Endothelial cell of umbilical vein (primary cell): ENCODE results near the gene RPL23. TPM values are rescaled to one million over a fixed set of nuclear protein-coding genes. Genes with fewer than 3 reads are reported as not detected.

ENCODE experiments used
- BruUV-seq: library from RNA; stranded (reverse); fragments of 400-500 nt; replicated peaks from 2 replicates; lab custom pipeline; 2021; lab: Mats Ljungman, UMichigan
- CTCF ChIA-PET: fragments of 300-600, 350-600 bp; sonication (Branson Sonifier 250); formaldehyde crosslinking; loops from one replicate; lab custom pipeline; 2021; ENCODE audit warnings: antibody characterized with exemption, inconsistent platforms; lab: Charles Lee
- POLR2A ChIA-PET: fragments of 300-600, 350-600 bp; sonication (Branson Sonifier 250); formaldehyde crosslinking; loops from one replicate; lab custom pipeline; 2021; ENCODE audit warnings: antibody characterized with exemption, inconsistent platforms; lab: Charles Lee
- DNase-seq: peaks from one replicate; pipeline ENCODE4 v3.0.0-alpha.2; 2011; ENCODE audit warnings: low read depth, low spot score
- FAIRE-seq: peaks from 2 replicates; lab custom pipeline; 2011; peaks lifted over from hg19 to GRCh38; lab: Jason Lieb, UNC
- H2AFZ ChIP-seq: 2 replicates; pipeline ENCODE4 v1.6.0; 2012; ENCODE audit warnings: low read depth, low read length, control low read depth, inconsistent platforms
- H3K27ac ChIP-seq: 2 replicates; pipeline ENCODE4 v1.5.1; 2011; ENCODE audit warnings: low read depth, mild to moderate bottlenecking, control low read depth, low read length, moderate library complexity; ENCODE audit not compliant: insufficient read depth
- H3K27me3 ChIP-seq, 2 experiments: 2 replicates each; pipeline versions ENCODE4 v1.6.0 to v1.6.1; 2011; ENCODE audit warnings: low read length in 2 of 2, mixed read lengths in 1 of 2; ENCODE audit not compliant: control insufficient read depth in 2 of 2, insufficient read depth in 2 of 2
- H3K36me3 ChIP-seq, 2 experiments: 2 replicates in 1 of 2; 3 replicates in 1 of 2; pipeline ENCODE4 v1.5.1; 2011; ENCODE audit warnings: low read length in 2 of 2, mild to moderate bottlenecking in 1 of 2, moderate library complexity in 1 of 2; ENCODE audit not compliant: control insufficient read depth in 2 of 2, insufficient read depth in 2 of 2; ENCODE audit errors: extremely low read depth in 1 of 2
- H3K4me1 ChIP-seq: 3 replicates; pipeline ENCODE4 v1.5.1; 2011; ENCODE audit warnings: mild to moderate bottlenecking, low read length; ENCODE audit not compliant: control insufficient read depth, insufficient read depth; ENCODE audit errors: extremely low read depth
- H3K4me2 ChIP-seq: 2 replicates; pipeline ENCODE4 v1.6.1; 2011; ENCODE audit warnings: low read length, control low read depth, mixed read lengths; ENCODE audit not compliant: insufficient read depth
- H3K4me3 ChIP-seq, 3 experiments: fragments of 200-600 bp in 1 of 3; sonication (generic), shearing (Covaris generic) in 1 of 3; replicated peaks in 1 of 3; 2 replicates each; pipeline ENCODE4 v1.5.1; 2011 to 2016; ENCODE audit warnings: control low read depth in 3 of 3, low read length in 3 of 3, mild to moderate bottlenecking in 2 of 3, inconsistent platforms in 1 of 3, low read depth in 1 of 3, moderate library complexity in 1 of 3; ENCODE audit not compliant: insufficient read depth in 1 of 3
- H3K79me2 ChIP-seq: 2 replicates; pipeline ENCODE4 v1.6.0; 2012; ENCODE audit warnings: low read length, inconsistent platforms; ENCODE audit not compliant: control insufficient read depth, insufficient read depth
- H3K9ac ChIP-seq: replicated peaks from 2 replicates; pipeline ENCODE3; 2011; ENCODE audit warnings: low read length, control low read depth; ENCODE audit not compliant: insufficient read depth; ENCODE audit errors: extremely low read depth
- H3K9me1 ChIP-seq: replicated peaks from 3 replicates; pipeline ENCODE4 v1.6.0; 2011; ENCODE audit warnings: mild to moderate bottlenecking, low read length; ENCODE audit not compliant: control insufficient read depth, insufficient read depth; ENCODE audit errors: extremely low read depth
- H3K9me3 ChIP-seq: replicated peaks from 2 replicates; pipeline ENCODE4 v1.5.1; 2012; ENCODE audit warnings: low read length, inconsistent platforms; ENCODE audit not compliant: control insufficient read depth, insufficient read depth
- H4K20me1 ChIP-seq: replicated peaks from 2 replicates; pipeline ENCODE3; 2011; ENCODE audit warnings: mild to moderate bottlenecking, low read length; ENCODE audit not compliant: control insufficient read depth, insufficient read depth; ENCODE audit errors: extremely low read depth
- EZH2 ChIP-seq: IDR thresholded peaks from 2 replicates; pipeline ENCODE4 v1.6.1; 2012; ENCODE audit warnings: borderline replicate concordance, low read depth, mild to moderate bottlenecking, moderate library complexity, low read length, inconsistent platforms; ENCODE audit not compliant: severe bottlenecking
- FOS ChIP-seq: IDR thresholded peaks from 2 replicates; pipeline ENCODE4 v1.6.1; 2011; ENCODE audit warnings: mild to moderate bottlenecking, low read length, moderate library complexity, borderline replicate concordance; ENCODE audit not compliant: insufficient read depth
- GATA2 ChIP-seq: IDR thresholded peaks from 2 replicates; pipeline ENCODE4 v1.7.0; 2011; ENCODE audit warnings: low read depth, mild to moderate bottlenecking, moderate library complexity, mixed read lengths, low read length; ENCODE audit not compliant: insufficient read length, insufficient read depth
- JUN ChIP-seq: IDR thresholded peaks from 2 replicates; pipeline ENCODE4 v1.6.1; 2011; ENCODE audit warnings: borderline replicate concordance, low read depth; ENCODE audit not compliant: insufficient read length, insufficient read depth
- MAX ChIP-seq: IDR thresholded peaks from 2 replicates; pipeline ENCODE4 v1.6.1; 2011; ENCODE audit not compliant: insufficient read depth, insufficient read length
- MYC ChIP-seq: IDR thresholded peaks from one replicate; pipeline ENCODE4 v1.6.1; 2011; ENCODE audit warnings: mild to moderate bottlenecking, low read depth, low read length
- POLR2A ChIP-seq: IDR thresholded peaks from 2 replicates; pipeline ENCODE4 v1.6.1; 2012; ENCODE audit warnings: low read depth, mild to moderate bottlenecking, control low read depth, low read length
- POLR2AphosphoS5 ChIP-seq: IDR thresholded peaks from 2 replicates; pipeline ENCODE4 v1.6.1; 2012; ENCODE audit warnings: low read depth, mild to moderate bottlenecking, control low read depth, low read length, moderate library complexity; ENCODE audit not compliant: insufficient read depth
- dilution Hi-C: fragments of 300-500 bp; cut with MboI; formaldehyde crosslinking; loops from one replicate; pipeline ENCODE4 v1.15.0; 2019; ENCODE audit warnings: low sequenced_read_pairs; ENCODE audit not compliant: extremely low pct_ligation_motif_present
- intact Hi-C: fragments of 100-400 bp; cut with micrococcal nuclease; formaldehyde crosslinking; loops from one replicate; pipeline ENCODE4 v1.10.0; 2022
- polyA plus RNA-seq, 4 experiments: library from polyadenylated mRNA; depleted of rRNA in 3 of 4; stranded (reverse) in 3 of 4; unstranded in 1 of 4; fragments of >200 nt; gene quantifications; 2 replicates each; pipeline versions ENCODE4 v1.2.1 to v1.2.3, GENCODE V29; 2011 to 2012; ENCODE audit warnings: missing spikeins in 1 of 4
- total RNA-seq: library from RNA; stranded (reverse); gene quantifications from 2 replicates; pipeline ENCODE4 v1.2.3, GENCODE V29; 2021
- TF ChIP-seq, protein P1 (sequence below), 2 donors: IDR thresholded peaks; 1 replicate in 1 of 2; 2 replicates in 1 of 2; pipeline ENCODE4 v1.5.1; 2011; ENCODE audit warnings: low read length in 2 of 2, mild to moderate bottlenecking in 2 of 2, moderate library complexity in 2 of 2, control low read depth in 1 of 2, inconsistent platforms in 1 of 2, low read depth in 1 of 2; ENCODE audit not compliant: insufficient read depth in 1 of 2; ENCODE audit errors: extremely low read depth in 1 of 2

Gene RPL23
- total and polyA plus RNA-seq, 2 donors (not counting 3 experiments of a cell fraction or from before 2014, with no cell fraction given) = 1,292 to 1,847 TPM

GRCh38 chr17:38897671-38898290 lies 44.3 kb upstream of the RPL23 start:
- no peaks in the 10 kb centered on the region for H4K20me1 ChIP-seq
- peaks cover 14% of the 10 kb centered on the region for H3K79me2 ChIP-seq
- no peaks in the 10 kb centered on the region for H3K27me3 ChIP-seq
- POLR2A ChIA-PET = interaction anchor here (0.6 to 1.4 kb wide), 3 partner anchors 28 to 466 kb away, joined by 3 to 8 read pairs (median 4); partner anchors contain the start of genes LASP1 and RPL19
- no peaks in the 10 kb centered on the region for H3K9me1 ChIP-seq
- peaks cover 68% of the 10 kb centered on the region for H3K4me1 ChIP-seq
- H3K9ac ChIP-seq = no peak overlapping the region
- H3K9me3 ChIP-seq = no peaks in the 10 kb centered on the region
- H2AFZ ChIP-seq = no peak overlapping the region
- H3K36me3 ChIP-seq = peaks cover 0 to 10% of the 10 kb centered on the region in 2 experiments
- intact Hi-C loops (loop anchor here (1.0 to 2.0 kb wide), 2 partner anchors 17 to 26 kb away; no protein-coding TSS in a partner anchor), dilution Hi-C loops (no loop called here)
- TF ChIP-seq, protein P1, sequence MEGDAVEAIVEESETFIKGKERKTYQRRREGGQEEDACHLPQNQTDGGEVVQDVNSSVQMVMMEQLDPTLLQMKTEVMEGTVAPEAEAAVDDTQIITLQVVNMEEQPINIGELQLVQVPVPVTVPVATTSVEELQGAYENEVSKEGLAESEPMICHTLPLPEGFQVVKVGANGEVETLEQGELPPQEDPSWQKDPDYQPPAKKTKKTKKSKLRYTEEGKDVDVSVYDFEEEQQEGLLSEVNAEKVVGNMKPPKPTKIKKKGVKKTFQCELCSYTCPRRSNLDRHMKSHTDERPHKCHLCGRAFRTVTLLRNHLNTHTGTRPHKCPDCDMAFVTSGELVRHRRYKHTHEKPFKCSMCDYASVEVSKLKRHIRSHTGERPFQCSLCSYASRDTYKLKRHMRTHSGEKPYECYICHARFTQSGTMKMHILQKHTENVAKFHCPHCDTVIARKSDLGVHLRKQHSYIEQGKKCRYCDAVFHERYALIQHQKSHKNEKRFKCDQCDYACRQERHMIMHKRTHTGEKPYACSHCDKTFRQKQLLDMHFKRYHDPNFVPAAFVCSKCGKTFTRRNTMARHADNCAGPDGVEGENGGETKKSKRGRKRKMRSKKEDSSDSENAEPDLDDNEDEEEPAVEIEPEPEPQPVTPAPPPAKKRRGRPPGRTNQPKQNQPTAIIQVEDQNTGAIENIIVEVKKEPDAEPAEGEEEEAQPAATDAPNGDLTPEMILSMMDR (IDR thresholded peaks at IDR 0.05; ENCODE audit: extremely low read depth in 1 of 2, insufficient read depth in 1 of 2, low read depth in 1 of 2, low read length in 2 of 2) = no peak
- no peak for TF ChIP-seq GATA2
- TF ChIP-seq JUN = no peak
- TF ChIP-seq POLR2A = no peak
- TF ChIP-seq MYC = no peak
- no peak for TF ChIP-seq POLR2AphosphoS5
- no peak for TF ChIP-seq EZH2
- TF ChIP-seq FOS = no peak
- TF ChIP-seq MAX = no peak
- DNase-seq (peak; percentile 46), FAIRE-seq (no peak)
- H3K27ac ChIP-seq = peak overlapping the region; percentile 51
- CTCF ChIA-PET = interaction anchor here (1.1 to 4.1 kb wide), 9 partner anchors 9 to 277 kb away, joined by 3 to 18 read pairs (median 7); partner anchors contain the start of genes LASP1 and LASP1NB
- no peak overlapping the region for H3K4me2 ChIP-seq
- BruUV-seq = no TSS peak
- H3K4me3 ChIP-seq = no peak overlapping the region
